GM18517 (cell line): ENCODE measurements around the gene PRSS33.
A peak's percentile ranks its signal among the peaks of the same experiment; 100 is the strongest.

Source experiments
- ATAC-seq: cut with Tn5 transposase; IDR thresholded peaks from one replicate; pipeline ENCODE4 v1.9.1; 2021; ENCODE audit warnings: mild to moderate bottlenecking, moderate library complexity; ENCODE audit not compliant: unreplicated experiment

The PRSS33 gene

DNA sequence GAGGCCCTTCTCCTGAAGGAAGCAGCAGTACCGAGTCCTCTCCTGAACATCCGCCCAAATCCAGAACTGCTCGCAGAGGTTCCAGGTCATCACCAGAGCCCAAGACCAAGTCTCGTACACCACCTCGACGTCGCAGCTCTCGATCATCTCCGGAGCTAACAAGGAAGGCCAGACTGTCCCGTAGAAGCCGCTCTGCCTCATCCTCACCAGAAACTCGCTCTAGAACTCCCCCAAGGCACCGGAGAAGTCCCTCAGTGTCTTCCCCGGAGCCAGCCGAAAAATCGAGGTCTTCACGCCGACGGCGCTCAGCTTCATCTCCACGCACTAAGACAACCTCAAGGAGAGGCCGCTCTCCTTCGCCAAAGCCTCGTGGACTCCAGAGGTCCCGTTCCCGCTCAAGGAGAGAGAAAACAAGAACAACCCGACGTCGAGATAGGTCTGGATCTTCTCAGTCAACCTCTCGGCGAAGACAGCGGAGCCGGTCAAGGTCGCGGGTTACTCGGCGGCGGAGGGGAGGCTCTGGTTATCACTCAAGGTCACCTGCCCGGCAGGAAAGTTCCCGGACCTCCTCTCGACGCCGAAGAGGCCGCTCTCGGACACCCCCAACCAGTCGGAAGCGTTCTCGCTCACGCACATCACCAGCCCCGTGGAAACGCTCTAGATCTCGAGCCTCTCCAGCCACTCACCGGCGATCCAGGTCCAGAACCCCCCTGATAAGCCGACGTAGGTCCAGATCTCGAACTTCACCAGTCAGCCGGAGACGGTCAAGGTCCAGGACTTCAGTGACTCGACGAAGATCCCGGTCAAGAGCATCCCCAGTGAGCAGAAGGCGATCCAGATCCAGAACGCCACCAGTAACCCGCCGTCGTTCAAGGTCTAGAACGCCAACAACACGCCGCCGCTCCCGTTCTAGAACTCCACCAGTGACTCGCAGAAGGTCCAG, 21.6 kb downstream of the PRSS33 start:
- ATAC-seq = no peak

DNA sequence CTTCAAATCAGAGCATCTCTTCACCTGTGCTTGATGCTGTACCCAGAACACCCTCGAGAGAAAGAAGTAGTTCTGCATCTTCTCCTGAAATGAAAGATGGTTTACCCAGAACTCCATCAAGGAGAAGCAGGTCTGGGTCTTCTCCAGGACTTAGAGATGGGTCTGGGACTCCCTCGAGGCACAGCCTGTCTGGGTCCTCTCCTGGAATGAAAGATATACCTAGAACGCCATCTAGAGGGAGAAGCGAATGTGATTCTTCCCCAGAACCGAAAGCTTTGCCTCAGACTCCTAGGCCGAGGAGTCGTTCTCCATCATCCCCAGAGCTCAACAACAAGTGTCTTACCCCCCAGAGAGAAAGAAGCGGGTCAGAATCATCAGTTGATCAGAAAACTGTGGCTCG, 22.6 kb downstream of the PRSS33 start:
- ATAC-seq = no peak

DNA sequence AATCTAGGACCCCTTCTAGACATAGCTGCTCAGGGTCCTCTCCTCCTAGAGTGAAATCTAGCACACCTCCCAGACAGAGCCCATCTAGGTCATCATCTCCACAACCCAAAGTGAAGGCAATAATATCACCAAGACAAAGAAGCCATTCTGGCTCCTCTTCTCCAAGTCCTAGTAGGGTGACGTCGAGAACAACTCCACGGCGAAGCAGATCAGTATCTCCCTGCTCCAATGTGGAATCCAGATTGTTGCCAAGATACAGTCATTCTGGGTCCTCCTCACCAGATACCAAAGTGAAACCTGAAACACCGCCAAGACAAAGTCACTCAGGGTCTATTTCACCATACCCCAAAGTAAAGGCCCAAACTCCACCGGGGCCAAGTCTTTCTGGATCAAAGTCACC, 24.2 kb downstream of the PRSS33 start:
- ATAC-seq = no peak

- no peak for ATAC-seq
Observed at GRCh38 chr16:2762711-2763110, 24.6 kb downstream of the PRSS33 start.

GRCh38 chr16:2761886-2762583, 25.3 kb downstream of the PRSS33 start:
- no peak for ATAC-seq

DNA sequence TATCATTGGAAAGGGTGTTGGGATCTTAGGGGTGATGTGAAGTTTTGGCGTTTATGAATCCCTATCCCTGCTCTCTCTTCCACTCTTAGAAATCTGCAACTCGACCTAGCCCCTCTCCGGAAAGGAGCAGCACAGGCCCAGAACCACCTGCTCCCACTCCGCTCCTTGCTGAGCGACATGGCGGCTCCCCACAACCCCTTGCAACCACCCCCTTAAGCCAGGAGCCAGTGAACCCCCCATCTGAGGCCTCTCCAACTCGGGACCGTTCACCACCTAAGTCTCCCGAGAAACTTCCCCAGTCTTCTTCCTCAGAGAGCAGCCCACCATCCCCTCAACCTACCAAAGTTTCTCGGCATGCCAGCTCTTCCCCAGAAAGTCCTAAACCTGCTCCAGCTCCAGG, 25.9 kb downstream of the PRSS33 start:
- ATAC-seq = no peak

DNA sequence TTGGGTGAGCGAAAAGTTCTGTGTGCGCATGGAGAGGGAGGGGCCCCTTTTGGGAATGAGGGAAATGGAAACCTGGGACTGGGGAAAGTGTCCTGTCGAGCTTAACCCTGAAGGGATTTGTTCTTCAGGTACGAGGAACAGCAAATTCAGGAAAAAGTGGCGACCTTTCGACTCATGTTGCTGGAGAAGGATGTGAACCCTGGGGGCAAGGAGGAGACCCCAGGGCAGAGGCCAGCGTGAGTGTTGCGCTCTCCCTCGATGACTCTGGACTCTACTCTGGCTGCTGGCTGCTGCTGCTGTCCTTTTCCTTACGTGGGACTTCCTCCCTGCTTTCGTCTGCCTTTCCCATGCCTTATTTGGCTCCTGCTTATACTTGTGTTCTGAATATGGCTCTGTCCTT, 30.0 kb downstream of the PRSS33 start:
- no peak for ATAC-seq

DNA sequence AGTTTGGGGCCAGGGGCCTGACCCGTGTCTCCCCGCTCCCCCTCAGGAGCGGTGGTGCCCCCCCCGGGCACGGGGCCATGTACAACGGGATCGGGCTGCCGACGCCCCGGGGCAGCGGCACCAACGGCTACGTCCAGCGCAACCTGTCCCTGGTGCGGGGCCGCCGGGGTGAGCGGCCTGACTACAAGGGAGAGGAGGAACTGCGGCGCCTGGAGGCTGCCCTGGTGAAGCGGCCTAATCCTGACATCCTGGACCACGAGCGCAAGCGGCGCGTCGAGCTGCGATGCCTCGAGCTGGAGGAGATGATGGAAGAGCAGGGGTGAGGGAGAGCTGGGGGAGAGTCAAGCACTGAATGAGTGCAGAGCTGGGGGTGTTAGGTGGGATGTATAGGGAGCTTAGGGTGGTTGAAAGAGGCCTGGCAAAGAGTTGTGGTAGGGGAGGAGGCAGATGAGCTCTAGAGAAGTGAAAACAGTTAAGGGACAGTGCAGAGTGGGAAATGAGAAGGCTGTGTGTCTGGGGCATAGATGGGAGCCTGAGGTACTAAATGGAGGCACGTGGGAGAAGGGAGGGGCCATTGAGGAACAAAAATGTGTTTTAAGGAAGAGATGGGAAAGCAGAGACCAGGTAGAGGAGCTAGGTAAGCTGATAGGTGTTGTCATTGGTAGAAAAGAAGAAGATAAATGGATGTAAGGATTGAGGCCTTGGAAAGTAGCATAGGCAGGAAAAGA, 30.9 kb downstream of the PRSS33 start:
- ATAC-seq = no peak

DNA sequence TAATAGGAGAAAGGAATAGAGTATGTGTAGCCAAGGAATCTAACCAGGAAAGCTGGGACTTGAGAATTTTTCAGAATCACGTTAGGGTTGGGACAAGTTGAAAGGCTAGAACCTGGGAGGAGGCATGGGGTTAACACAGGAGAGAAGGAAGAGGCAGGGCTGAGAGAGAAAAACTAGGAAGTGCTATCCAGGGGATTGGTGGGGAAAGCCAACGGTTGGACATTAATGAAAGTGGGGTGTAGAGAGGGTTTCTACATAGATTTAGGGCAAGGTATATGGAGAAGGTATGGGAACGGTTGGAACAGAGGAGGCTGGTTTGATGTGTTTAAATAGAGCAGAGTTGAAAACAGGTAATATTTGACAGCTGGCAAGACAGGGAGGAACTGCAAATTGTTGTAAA, 32.2 kb downstream of the PRSS33 start:
- ATAC-seq = no peak

DNA sequence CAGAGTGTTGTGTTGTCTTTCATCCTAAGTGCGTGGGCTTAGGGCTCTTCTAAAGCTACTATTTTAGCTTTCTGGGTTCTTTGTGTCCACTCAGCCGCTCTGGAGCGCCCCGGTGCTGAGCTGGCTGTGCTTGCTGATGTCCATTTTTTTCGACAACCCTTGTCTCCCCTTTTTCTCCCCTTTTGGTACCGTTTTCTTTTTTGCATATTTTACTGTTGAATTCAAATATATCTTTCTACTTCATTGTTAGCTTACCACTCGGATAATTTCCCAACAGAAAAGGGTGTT, 33.7 kb downstream of the PRSS33 start:
- no peak for ATAC-seq

GRCh38 chr16:2752850-2753732, 34.3 kb downstream of the PRSS33 start:
- peak; percentile 2 for ATAC-seq

GRCh38 chr16:2752035-2752849, 35.1 kb downstream of the PRSS33 start, which contains the start of gene SRRM2:
SRRM2 (plus strand) TSS chr16:2752638; CDS start chr16:2756365, 3,727 bp downstream.
- ATAC-seq = peak; percentile 75

GRCh38 chr16:2751577-2752034, 35.8 kb downstream of the PRSS33 start:
- no peak for ATAC-seq

- ATAC-seq = no peak
Observed at GRCh38 chr16:2749936-2750335, 37.4 kb downstream of the PRSS33 start.

DNA sequence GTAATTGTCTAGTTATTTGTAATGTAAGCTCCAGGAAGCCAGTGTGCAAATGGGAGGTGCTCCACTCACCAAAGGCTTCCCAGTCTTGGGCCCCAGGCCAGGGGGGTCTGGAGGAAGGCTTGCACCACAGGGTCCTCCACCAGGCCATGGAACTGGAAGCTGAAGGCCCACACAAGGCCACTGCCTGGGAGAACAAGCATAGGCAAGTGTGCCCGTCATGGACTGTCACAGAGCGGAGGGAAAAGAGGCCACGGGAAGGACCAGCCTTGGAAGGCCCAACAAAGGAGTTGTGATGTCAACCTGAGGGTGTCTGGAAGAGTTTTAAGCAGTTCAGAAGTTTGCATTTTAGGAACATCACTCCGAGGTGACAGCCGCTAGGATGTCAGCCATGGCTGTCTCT, 37.9 kb downstream of the PRSS33 start:
- ATAC-seq = no peak

DNA sequence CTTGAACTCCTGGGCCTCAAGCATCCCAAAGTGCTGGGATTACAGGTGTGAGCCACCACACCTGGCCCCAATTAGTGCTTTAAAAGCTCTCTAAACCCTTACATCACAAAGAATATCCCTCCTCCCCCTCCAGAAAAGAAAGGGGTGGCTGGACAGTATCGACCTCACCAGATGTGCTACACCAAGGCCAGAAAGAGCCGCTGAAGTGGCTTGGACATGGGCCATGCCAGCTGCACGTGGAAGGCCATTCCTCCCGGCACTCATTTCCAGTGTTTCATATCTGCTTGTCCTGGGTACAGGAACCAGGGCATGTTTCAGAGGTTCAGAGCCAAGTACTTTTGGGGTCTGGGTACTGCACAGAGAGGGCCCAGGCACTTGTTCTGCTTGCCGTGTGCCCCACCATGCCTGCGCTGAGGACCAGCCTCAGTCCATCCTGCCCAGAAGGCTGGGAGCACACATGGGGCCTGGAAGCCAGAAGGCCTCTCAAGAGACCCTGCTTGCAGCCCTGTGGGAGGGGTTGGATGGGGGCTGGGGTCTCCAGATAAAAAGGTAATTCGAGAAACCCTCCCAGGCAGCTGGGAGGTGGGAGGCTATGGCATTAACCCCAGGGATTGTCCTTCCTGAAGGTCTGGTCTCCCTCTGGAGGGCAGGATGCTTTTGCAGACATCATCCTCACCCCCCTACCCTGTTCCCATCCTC, 38.5 kb downstream of the PRSS33 start:
- ATAC-seq = no peak

GRCh38 chr16:2745961-2746360, 41.4 kb downstream of the PRSS33 start:
- ATAC-seq = no peak

DNA sequence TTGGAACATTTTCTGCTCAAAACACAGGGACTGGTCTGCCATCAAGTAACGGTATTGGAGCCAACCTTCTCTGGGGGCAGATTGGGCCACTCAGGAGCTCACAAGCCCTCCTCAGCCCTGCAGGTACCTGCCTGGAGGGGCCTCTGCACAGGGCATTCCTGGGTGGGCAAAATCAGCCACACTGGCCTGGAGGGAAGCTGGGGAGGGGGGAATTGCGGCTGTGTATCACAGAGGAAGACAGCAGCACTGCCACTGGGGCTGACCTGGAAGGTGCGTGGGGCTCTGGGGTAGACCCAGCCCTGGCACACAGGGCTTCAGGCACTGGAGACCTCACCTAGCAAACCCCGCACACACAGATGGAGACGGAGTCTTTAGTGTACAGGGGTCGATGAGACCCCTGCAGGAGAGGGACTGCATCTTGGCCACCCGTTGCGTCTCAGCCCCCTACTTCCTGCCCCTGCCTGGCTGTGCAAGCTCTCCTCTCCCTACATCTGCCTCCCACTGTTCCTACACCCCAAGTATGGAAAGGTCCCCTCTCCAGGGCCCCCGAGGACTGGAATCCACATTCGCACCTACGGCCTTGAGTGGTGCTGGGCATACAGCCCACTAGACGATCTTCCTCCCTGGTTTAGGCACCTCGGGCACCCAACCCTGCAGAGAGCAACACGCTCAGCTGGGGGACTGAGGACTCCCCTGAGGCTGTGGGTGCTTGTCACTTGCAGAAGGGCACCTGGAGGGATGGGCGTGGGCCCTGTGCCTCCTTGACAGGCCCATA, 42.1 kb downstream of the PRSS33 start:
- ATAC-seq = no peak
